Activated CD8-positive, alpha-beta memory T cell treated with anti-CD3 and anti-CD28 coated beads, Interleukin-2, amount 50 U/mL, for 48 hours (primary cell): ENCODE measurements around the gene TRIM31.

ENCODE experiments used
- DNase-seq: peaks from one replicate; pipeline ENCODE4 v3.0.0-alpha.2; 2020

TRIM31 gene

GRCh38 chr6:30112402-30112994 is 392 bp downstream of the TRIM31 start:
- no peak for DNase-seq

GRCh38 chr6:30111266-30111856 is 1.5 kb downstream of the TRIM31 start:
- DNase-seq: no peak

GRCh38 chr6:30104661-30105060 is 8.2 kb downstream of the TRIM31 start:
- DNase-seq: no peak

- DNase-seq: no peak
Observed at GRCh38 chr6:30103872-30104179, 9.1 kb downstream of the TRIM31 start.

- DNase-seq: peak; percentile 85
Observed at GRCh38 chr6:30102970-30103871, 9.7 kb downstream of the TRIM31 start.

- no peak for DNase-seq
Observed at GRCh38 chr6:30102414-30102969, 10.4 kb downstream of the TRIM31 start.

GRCh38 chr6:30101444-30102413 is 11.2 kb downstream of the TRIM31 start:
- DNase-seq: peak; percentile 86

GRCh38 chr6:30100585-30101443 is 12.1 kb downstream of the TRIM31 start:
- no peak for DNase-seq

- no peak for DNase-seq
Observed at GRCh38 chr6:30100154-30100553, 12.7 kb downstream of the TRIM31 start.

- DNase-seq: no peak
Observed at GRCh38 chr6:30097902-30098768, 14.8 kb downstream of the TRIM31 start.

- no peak for DNase-seq
Observed at GRCh38 chr6:30096829-30097228, 16.1 kb downstream of the TRIM31 start.

- no peak for DNase-seq
Observed at GRCh38 chr6:30093951-30094661, 18.8 kb downstream of the TRIM31 start.

- DNase-seq: no peak
Observed at GRCh38 chr6:30092852-30093543, 19.9 kb downstream of the TRIM31 start.

- no peak for DNase-seq
Observed at GRCh38 chr6:30091577-30092381, 21.1 kb downstream of the TRIM31 start.

- DNase-seq: no peak
Observed at GRCh38 chr6:30087876-30088275, 25.0 kb downstream of the TRIM31 start.

- no peak for DNase-seq
Observed at GRCh38 chr6:30077218-30077617, 35.7 kb downstream of the TRIM31 start.

GRCh38 chr6:30075790-30076732 is 36.8 kb downstream of the TRIM31 start:
- peak; percentile 66 for DNase-seq
